Omental fat pad (tissue), 4 donors: ENCODE data around the gene RPSA. TPM values are rescaled to one million over a fixed set of nuclear protein-coding genes. Genes with fewer than 3 reads are reported as not detected.

Experiments
- ATAC-seq: fragments of 150-250 bp; one replicate; pipeline ENCODE4 v1.9.1; 2016; ENCODE audit warnings: mild to moderate bottlenecking, moderate library complexity; ENCODE audit not compliant: low FRiP score
- DNase-seq: peaks from one replicate; pipeline ENCODE4 v3.0.0-alpha.2; 2019; ENCODE audit warnings: low spot score
- CTCF ChIP-seq, 3 donors: fragments of 450-650 bp; IDR thresholded peaks; one replicate each; pipeline ENCODE4 v1.5.1; 2016 to 2017; ENCODE audit warnings: antibody characterized with exemption in 3 of 3, mild to moderate bottlenecking in 3 of 3, moderate library complexity in 2 of 3
- total RNA-seq, 4 donors: library from RNA; depleted of rRNA; stranded (reverse); fragments of >200 nt; gene quantifications; one replicate each; pipeline ENCODE4 v1.1.0, GENCODE V29; 2016

RPSA gene
- total RNA-seq, 4 donors from 2014 or later = 890 to 1,192 (median 1,008) TPM

- no peak for DNase-seq
- TF ChIP-seq CTCF (IDR thresholded peaks at IDR 0.05) = no peak
- ATAC-seq = peak; percentile 27
These were observed 27.1 kb downstream of the RPSA start for GRCh38 chr3:39433642-39434041.

DNA sequence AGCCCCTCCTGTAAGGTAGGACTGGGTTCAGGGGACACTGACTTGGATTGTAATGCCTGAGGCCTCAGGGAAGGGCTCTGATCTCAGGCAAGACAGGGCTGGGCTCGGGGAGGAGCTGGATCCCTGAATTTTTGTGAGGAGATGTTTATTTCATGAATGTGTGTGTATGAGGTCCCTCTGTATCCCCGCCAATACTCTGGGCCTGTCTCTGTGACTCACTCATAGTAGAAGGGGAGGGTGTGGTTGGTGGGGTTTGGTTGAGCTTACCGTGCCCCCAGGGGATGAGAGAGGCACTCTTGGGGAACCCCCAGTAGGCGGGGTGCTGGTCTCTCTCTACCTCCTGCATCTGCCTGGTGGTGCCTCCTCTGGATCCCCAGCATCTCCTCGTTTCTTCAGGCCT is 28.1 kb downstream of the RPSA start:
- ATAC-seq (no peak), DNase-seq (no peak)
- no peak for TF ChIP-seq CTCF (IDR thresholded peaks at IDR 0.05)

- TF ChIP-seq CTCF (IDR thresholded peaks at IDR 0.05) = no peak
- DNase-seq (no peak), ATAC-seq (no peak)
These were observed 28.7 kb downstream of the RPSA start for GRCh38 chr3:39435006-39435748.

DNA sequence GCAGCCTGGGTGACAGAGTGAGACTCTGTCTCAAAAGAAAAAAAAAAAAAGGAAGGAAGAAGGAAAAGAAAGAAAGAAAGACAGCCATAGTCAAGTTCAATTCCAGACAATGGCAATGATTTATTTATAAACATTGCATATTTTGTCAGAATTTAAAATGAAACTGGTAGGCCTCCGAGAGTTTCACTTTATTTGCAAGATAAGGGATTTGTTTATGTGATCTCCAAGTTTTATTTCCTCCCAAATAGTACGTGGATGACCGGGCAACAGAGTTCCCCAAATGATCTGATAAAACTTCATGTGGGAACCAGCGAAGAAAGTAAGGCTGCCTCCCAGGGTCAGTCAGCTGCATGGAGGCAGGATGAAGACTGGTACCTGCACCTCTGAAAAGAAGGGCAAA is 32.4 kb downstream of the RPSA start:
- TF ChIP-seq CTCF (IDR thresholded peaks at IDR 0.05) = no peak
- no peak for DNase-seq
- ATAC-seq = no peak

DNA sequence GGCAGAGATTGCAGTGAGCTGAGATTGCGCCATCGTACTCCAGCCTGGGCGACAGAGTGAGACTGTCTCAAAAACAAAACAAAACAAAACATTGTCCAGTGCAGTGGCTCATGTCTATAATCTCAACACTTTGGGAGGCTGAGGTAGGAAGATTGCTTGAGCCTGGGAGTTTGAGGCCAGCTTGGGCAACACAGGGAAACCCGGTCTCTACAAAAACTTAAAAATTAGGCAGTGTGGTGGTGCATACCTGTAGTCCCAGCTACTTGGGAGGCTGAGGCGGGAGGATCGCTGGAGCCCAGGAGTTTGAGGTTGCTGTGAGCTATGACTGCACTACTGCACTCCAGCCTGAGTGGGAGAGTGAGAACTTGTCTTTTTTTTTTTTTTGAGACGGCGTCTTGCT is 33.8 kb downstream of the RPSA start:
- ATAC-seq (no peak), DNase-seq (no peak)
- TF ChIP-seq CTCF (IDR thresholded peaks at IDR 0.05) = no peak

GRCh38 chr3:39443530-39443929 is 37.0 kb downstream of the RPSA start:
- ATAC-seq = peak; percentile 24
- no peak for TF ChIP-seq CTCF (IDR thresholded peaks at IDR 0.05)
- DNase-seq = no peak

GRCh38 chr3:39445927-39446326 is 39.4 kb downstream of the RPSA start:
- TF ChIP-seq CTCF (IDR thresholded peaks at IDR 0.05) = no peak
- ATAC-seq = no peak
- no peak for DNase-seq
